ENCODE measurements around the gene ASB12.

The ASB12 gene

GRCh38 chrX:64186974-64187761, 43.2 kb downstream of the ASB12 start:
- no peak for DNase-seq

GRCh38 chrX:64184396-64184795, 46.0 kb downstream of the ASB12 start:
- DNase-seq, result no peak

- DNase-seq, result no peak
Measured at GRCh38 chrX:64182208-64182607, 48.2 kb downstream of the ASB12 start.

- no peak for DNase-seq
Measured at GRCh38 chrX:64176876-64177275, 53.5 kb downstream of the ASB12 start.
